Measurements from ENCODE around the gene PLXNA3. TPM values are rescaled to one million over a fixed set of nuclear protein-coding genes. Genes with fewer than 3 reads are reported as not detected.

The PLXNA3 gene
- total RNA-seq (1 to 10 TPM; 3.3 to 6.5 (median 6.0) TPM), polyA plus RNA-seq (1 to 10 TPM; 1.7 to 2.6 (median 2.5) TPM)
- long read RNA-seq, donor 1 = 0 reads
- long read RNA-seq, donor 2 = 0 reads

- intact Hi-C loops (cut with DNase I) = no loop called here
- no peaks in the 10 kb centered on the region for H3K9me3 ChIP-seq
- ATAC-seq (peak; percentile 53 to 75 (median 65)), DNase-seq (peak; percentile 53 to 68)
- 2 to 38% (median 20%) methylated on average over 1 to 84 of the region's 88 CpGs for WGBS, 3 donors
- peak within 1 kb of the TSS; percentile 41 for H3K27ac ChIP-seq
- no peaks in the 10 kb centered on the region for H3K4me1 ChIP-seq
- no peaks in the 10 kb centered on the region for H3K27me3 ChIP-seq (ENCODE audit: insufficient read depth in 3 of 3, low read length in 2 of 3)
- TF ChIP-seq CTCF (IDR thresholded peaks at IDR 0.05) = no peak
- H3K4me3 ChIP-seq = peak within 1 kb of the TSS; percentile 69
- peaks cover 0 to 6% of the 10 kb centered on the region in 2 donors for H3K36me3 ChIP-seq (ENCODE audit: insufficient read depth in 1 of 2, low read depth in 1 of 2)
These were observed at the start of gene PLXNA3 for GRCh38 chrX:154458116-154458953. PLXNA3 (plus strand) TSS chrX:154458281; CDS start chrX:154460184, 1,903 bp downstream.

GRCh38 chrX:154408659-154409221 lies 49.3 kb upstream of the PLXNA3 start:
- DNase-seq = no peak
- H3K27me3 ChIP-seq (ENCODE audit: insufficient read depth in 3 of 3, low read length in 2 of 3) = no peaks in the 10 kb centered on the region
- intact Hi-C loops (cut with DNase I) = no loop called here
- ATAC-seq = peak; percentile 68 to 76 (median 74)
- no peaks in the 10 kb centered on the region for H3K4me1 ChIP-seq
- peak overlapping the region; percentile 93 for H3K27ac ChIP-seq
- WGBS, 3 donors = 14 to 35% (median 21%) methylated on average over 9 to 10 of the region's 10 CpGs
- H3K36me3 ChIP-seq (ENCODE audit: insufficient read depth in 1 of 2, low read depth in 1 of 2) = peaks cover 0 to 18% of the 10 kb centered on the region in 2 donors
- no peaks in the 10 kb centered on the region for H3K9me3 ChIP-seq
- peak overlapping the region; percentile 69 for H3K4me3 ChIP-seq
- no peak for TF ChIP-seq CTCF (IDR thresholded peaks at IDR 0.05)

GRCh38 chrX:154409222-154409871 lies 48.7 kb upstream of the PLXNA3 start, which contains the start of gene DNASE1L1:
DNASE1L1 (minus strand) TSS chrX:154409254; CDS start chrX:154405568, 3,686 bp downstream.
- H3K4me3 ChIP-seq = peak within 1 kb of the TSS; percentile 69
- no peak for TF ChIP-seq CTCF (IDR thresholded peaks at IDR 0.05)
- H3K36me3 ChIP-seq (ENCODE audit: insufficient read depth in 1 of 2, low read depth in 1 of 2) = peaks cover 0 to 17% of the 10 kb centered on the region in 2 donors
- intact Hi-C loops (cut with DNase I) = no loop called here
- ATAC-seq = peak; percentile 86 to 89 (median 87)
- WGBS, 3 donors = 17 to 47% (median 39%) methylated on average over 13 to 26 of the region's 26 CpGs
- H3K9me3 ChIP-seq = no peaks in the 10 kb centered on the region
- no peaks in the 10 kb centered on the region for H3K27me3 ChIP-seq (ENCODE audit: insufficient read depth in 3 of 3, low read length in 2 of 3)
- H3K27ac ChIP-seq = peak within 1 kb of the TSS; percentile 93
- H3K4me1 ChIP-seq = no peaks in the 10 kb centered on the region
- DNase-seq = peak; percentile 89 to 94

- DNase-seq (peak; percentile 70 to 82), ATAC-seq (peak; percentile 46 to 70 (median 62))
- WGBS, 3 donors = 0 to 37% (median 8%) methylated on average over 11 to 29 of the region's 29 CpGs
- TF ChIP-seq CTCF (IDR thresholded peaks at IDR 0.05) = no peak
- Histone ChIP-seq H3K36me3 (ENCODE audit: insufficient read depth in 1 of 2, low read depth in 1 of 2) (peaks cover 0 to 7% of the 10 kb centered on the region in 2 donors), H3K27me3 (ENCODE audit: insufficient read depth in 3 of 3, low read length in 2 of 3) (no peaks in the 10 kb centered on the region), H3K4me3 (peak overlapping the region; percentile 84), H3K27ac (peak overlapping the region; percentile 94), H3K9me3 (no peaks in the 10 kb centered on the region), H3K4me1 (no peaks in the 10 kb centered on the region)
- intact Hi-C loops (cut with DNase I) = no loop called here
These were observed 46.1 kb upstream of the PLXNA3 start for GRCh38 chrX:154411981-154412340.

All from psoas muscle (tissue), 8 donors.